Measurements from ENCODE around the gene PICK1.
"Not testable (repeated sequence)": the region's sequence is repeated elsewhere in the genome, so short reads cannot be mapped to it uniquely, and the experiment has no call there.

PICK1 gene

DNA sequence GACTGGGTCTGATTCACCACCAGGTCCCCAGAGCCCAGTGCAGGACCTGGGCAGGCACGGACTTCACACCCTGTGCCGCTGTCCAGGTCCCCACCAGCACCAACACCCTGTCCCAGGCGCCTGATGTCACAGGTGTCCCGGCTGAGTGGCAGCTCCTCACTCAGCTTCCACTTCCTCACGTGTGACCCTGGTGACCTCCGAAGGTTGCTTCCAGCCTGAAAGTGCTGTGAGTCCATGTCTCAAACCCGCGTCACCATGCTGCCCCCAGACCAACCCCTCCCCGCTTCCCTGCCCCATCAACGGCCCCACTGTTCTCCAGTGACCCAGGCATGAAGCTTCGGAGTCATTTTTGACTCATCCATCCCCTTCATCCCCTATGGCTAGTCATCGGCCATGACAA, 25.7 kb upstream of the PICK1 start:
- DNase-seq, result no peak

DNA sequence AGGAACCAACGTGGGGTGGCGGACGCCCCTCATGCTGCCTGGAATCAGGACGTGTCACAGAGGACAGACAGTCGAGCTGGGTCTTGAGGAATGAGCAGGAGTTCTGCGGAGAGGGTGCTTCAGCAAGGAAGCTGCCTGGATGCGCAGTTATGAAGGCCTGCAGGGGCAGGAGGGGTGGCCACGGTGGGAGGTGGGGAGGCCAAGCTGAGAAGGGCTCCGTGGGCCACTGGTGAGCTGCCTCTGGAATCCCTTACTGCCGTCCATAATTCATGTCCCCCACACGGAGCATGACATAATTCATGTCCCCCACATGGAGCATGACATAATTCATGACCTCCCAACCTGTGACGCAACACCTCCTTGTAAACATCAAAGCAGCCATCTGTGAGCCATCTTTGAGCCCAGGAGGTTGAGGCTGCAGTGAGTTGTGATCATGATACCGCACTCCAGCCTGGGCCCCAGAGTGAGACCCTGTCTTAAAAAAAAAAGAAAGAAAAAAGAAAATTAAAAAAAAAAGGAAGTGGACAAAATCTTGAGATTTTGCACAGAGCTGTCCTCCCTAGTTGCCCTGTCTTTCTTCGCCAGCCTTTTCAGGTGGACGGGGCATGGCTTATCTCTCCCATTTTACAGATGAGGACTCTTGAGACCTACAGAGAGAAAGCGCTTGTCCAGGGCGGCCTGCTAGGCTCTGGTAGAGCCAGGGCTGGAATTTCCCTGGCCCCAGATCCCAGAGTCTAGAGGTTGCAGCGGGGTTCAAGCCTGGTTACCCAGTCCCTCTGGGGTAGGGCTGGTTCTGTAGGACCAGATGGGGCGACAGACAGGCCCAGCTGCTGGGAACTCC, 24.3 kb upstream of the PICK1 start:
- no peak for DNase-seq

DNA sequence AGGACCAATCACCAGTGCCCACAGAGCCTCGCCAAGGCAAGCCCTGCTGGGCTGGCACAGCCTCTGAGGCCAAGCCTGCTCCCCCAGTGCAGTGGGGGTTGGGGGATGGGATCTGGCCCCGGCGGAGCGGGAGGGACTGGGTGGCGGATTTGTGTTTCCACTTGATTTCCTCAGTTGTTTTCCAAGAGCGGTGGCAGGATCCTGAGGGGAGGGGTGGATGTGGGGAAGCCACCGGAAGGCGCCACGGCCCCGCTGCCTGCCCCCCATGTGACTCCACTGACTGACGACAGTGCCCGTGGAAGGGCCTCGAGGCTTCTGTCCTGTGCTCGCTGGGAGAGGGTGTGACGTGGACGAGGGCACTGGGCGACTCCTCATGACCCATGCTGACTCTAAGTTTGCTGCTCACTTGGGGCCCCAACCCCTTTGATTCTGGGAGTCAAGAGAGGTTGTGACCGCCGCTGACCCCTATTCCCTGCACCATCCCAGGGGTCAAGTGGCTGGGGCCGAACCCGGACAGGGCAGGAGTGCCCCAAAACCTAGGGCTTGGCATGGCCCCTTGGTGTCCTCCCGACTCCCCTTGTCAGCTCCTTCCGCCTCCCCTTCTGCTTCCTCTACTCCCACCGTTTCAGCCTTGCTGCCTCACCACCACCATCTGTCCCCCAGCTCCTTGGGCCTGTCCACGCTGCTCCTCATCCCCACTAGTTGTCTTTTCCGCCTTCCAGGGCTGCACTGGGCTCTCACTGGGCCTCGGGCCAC, 23.5 kb upstream of the PICK1 start:
- no peak for DNase-seq

DNA sequence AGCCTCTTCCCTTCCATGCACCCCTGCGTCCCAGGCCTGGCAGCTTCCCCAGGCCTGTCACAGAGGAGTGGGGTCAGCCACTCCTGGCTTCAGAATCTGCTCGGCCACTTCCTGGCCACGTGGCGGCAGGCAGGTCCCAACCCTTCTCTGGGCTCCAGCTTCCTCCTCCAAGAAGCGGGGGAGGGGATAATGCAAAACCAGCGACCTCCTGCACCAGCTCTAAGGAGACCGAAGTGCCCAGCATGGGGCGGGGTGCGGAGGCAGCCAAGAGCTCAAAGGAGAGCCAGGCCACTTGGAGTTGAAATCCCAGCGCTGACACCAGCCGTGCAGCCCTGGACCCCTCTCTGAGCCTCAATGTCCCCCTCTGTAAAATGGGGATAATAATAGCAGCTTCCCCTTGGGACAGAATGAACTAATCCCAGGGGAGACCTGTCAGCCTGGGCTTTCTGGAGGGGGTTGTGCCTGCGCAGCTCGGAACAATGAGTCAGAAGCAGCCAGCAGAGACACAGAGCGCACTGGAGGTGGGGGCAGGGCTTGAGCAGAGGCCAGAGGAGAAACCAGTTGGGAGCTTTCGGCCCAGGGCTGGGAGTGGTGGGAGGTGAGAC, 22.8 kb upstream of the PICK1 start:
- DNase-seq, result no peak

DNA sequence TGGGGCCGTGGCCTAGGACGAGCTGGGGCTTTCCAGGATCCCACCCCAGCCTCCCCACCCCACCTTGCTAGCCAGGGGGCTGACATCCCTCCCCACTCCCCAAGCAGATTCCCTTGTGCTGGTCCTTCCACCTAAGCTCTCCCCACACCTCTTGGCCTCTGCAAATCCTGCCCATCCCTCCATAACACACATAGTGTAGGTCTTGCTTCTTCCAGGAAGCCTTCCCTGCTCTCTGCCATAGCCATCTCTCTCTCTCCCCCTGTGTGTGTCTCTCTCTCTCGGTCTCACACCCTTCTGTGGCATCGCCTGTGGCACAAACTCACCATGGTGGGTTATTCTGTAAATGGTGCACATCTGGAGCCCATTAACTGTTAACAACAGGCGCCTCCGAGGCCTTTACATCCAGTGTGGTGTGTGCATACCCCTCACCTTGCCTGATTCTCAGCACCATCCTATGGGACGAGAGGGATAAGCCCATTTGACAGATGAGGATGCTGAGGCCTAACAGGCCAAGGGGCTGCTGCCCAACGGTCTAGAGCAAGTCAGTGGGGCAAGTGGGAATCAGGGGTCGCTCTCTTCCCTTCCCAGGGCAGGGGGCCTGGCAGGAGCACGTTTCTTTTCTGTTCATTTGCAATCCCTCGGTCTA, 22.2 kb upstream of the PICK1 start:
- DNase-seq, result no peak

DNA sequence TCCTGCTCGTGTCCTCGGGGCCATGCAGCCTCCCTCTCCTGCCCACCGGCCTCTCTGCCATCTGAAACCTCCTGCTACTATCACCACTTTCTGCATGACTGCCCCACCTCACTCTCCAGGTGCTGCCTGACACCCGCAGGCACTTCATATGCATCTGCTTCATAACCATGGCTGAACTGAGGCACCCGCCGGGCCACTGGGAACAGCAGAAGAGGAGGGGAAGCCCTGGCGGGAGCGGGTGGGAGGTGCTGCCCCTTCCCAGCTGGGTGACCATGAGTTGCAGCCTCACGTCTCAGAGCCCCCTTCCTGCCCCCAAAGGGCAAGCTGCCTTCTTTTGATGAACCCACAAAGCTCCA, 21.7 kb upstream of the PICK1 start:
- DNase-seq, result no peak

DNA sequence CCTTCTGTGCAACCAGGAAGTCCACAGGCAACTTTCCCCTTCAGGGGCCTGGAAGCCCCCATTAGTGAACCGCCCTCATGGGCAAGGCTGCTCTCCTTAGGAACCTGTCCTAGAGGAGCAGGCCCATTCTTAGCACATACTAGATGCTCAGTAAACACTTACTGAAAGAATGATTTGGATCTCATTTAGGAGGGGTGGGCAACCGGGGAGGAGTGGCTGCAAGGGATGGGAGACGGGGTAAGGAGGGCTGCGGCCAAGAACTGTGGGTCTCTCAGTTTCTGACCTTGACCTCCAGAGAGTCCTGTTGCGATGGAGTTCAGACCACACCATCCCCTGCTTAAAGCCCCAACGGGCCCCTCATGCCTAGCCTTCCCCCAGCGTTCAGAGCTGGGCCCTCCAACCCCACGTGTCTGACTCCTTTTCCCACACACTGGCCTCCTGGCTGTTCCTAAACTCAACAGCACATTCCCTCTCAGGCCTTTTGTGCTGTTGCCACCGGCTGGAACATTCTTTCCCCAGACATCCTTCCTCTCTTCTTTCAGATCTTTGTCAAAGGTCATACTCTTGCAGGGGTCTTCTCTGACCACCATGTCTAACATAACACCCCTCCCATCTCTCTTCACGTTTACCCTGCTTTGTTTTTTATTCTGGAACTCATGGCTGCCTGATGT, 20.7 kb upstream of the PICK1 start:
- no peak for DNase-seq

DNA sequence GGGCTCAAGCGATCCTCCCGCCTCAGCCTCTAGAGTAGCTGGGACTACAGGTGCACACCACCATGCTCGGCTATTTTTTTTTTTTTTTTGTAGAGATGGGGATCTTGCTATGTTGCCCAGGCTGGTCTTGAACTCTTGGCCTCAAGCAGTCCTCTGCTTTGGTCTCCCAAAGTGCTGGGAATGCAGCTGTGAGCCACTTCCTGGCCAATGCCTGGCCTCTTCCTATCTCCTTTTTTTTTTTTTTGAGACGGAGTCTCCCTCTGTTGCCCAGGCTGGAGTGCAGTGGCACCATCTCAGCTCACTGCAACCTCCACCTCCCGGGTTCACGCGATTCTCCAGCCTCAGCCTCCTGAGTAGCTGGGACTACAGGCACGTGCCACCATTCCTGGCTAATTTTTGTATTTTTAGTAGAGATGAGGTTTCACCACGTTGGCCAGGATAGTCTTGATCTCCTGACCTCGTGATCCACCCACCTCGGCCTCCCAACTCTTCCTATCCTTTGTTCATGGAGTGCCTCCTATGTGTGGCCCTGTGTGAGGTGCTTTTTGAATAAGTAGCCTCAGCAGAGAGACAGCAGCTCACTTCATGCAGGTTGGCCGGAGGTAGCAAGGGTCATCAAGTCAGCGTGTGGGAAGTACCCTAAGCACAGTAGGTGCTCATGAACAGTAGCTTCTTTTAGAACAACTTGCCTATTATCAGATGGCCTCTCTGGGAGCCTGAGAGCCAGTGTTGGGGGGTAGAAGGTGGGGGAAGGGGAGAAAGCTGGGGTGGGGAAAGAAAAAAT, 19.6 kb upstream of the PICK1 start:
- not testable (repeated sequence) for DNase-seq

DNA sequence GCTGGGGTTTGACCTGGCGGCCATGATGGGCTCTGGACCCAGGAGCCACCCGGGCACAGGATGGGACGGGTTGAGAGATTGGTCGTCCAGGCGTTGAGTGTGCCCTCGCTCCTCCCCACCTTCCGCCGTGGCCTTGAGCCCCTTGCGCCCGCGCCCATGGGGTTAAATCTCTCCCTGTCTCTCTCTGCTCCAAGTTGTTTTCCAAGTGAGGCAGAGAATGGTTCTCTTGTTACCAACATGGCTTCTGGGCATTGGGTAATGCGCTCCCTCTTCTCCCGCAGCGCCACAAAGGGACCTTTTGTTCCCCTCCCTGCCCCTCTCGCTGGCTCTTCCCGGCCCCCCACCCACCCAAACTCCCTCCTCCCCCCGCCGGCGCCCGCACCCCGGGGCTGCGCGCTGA, 18.8 kb upstream of the PICK1 start:
- no peak for DNase-seq

DNA sequence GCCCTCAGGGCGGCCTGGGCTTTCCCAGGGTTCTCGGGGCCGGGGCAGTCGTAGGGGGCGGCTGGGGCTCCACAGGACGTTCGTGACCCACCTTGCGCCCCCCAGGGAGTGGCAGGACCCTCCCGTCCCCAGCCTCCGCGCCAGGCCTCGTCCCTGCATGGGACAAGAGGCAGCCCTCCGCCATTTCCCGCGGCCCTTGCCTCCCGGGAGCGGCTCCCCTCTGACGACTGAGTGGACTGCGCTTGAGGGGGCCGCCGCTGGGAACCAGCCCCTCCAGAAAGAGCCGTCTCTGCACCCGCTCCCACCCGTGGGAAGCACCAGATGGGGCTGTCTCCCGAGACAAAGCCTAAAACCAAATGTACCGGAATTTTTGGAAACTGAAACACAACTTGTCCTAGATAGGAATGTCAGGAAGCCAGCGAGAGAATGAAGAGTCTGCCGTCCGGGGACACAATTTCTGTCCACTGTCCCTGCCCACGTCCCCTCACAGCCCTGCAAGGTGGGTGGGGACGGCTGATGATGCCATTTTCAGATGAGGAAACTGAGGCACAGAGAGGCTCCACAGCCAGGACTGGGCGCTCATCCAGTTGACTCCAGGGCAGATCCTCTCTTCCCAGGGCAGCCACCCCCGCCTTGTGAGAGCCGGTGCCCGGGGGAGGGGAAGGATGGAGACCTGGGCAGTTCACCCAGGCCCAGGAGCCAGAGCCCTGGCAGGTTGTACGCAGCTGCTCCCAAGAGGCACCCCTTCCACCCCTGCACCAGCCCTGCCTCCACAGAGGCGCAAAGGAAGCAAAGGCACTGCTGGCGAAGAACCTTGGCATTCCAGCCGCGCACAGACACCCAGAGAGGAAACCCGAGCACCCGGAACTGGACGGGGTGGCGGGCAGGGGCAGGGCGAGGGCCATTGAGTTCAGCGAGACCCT, 18.1 kb upstream of the PICK1 start:
- DNase-seq, result no peak

DNA sequence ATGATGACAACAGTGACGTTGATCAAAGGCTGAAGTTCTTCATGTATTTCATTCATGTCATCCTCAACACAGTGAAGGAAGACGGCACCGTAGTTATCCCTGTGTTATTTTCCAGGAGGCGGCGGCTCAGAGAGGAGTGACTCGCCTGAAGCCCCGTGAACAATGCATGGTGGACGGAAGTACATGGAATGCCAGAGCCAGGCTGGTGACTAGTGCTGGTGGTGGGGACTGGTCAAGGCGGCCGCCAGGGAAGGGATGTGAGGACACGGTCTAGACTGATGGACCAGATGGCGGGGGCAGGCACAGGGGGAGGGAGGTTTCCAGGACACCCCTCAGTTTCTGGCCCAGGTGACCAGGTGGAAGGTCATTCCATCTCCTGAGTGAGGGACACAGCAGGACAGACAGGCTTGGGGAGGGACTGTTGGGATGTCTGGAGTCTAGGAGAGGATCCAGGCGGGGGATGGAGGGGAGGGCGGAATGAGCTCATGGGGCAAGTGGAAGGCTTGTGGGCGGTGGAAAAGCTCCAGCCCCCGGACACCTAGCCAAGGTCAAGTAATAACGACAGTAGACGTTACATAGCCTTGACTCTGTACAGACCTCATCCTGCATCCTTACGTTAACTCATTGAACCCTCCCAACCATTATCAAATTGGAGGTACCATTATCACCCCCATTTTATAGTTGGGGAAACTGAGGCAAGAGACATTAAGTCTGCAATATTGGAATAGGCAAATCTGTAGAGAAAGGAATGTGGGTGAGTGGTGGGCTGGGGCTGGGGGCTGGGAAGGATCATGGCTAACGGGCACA, 16.0 kb upstream of the PICK1 start:
- DNase-seq, result no peak

DNA sequence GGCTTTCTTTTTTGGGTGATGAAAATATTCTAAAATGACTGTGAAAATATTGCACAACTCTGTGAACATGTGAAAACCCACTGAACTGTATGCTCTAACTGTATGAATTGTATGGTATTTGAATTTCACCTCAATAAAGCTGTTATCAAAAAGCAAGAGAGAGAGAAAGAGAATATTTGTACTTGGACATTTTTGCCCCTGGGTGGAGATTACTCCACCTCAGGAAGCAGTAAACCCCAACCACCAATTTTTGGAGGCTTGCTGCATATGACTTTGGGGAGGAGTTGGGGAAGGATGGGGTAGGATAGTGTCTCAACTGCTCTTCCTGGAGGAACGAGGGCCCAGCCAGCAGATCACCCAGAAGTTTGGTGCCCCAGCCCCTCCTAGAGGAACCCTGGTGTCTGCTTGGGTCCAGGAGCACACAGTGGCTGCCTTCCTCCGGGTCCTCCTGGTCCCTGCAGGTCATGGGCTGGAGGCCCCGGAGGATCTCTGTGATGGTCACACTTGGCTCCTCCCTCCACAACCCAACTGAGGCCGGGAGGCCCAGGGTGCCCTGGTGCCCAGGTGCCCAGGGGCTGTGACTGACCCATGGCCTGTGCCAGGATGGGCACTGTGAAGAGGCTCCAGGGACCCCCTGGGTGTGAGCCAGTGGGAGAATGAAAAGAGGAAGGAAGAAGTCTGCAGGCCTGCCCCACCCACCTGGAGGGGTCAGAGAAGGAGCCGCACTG, 15.3 kb upstream of the PICK1 start:
- DNase-seq, result no peak

DNA sequence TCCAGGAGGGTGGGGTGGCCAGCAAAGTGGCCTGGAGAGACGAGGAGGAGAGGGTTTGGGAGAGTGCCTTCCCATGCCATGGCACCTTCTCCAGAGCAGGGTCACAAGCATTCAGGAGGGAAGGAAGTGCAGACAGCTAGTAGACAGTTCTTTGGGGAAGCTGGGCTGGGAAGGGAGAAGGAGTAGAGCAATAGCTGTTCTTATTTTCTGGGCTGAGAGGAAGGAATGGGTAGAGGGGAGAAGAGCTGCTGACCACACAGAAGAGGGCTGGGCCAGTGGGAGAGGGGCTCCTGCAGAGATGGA, 14.8 kb upstream of the PICK1 start:
- no peak for DNase-seq

DNA sequence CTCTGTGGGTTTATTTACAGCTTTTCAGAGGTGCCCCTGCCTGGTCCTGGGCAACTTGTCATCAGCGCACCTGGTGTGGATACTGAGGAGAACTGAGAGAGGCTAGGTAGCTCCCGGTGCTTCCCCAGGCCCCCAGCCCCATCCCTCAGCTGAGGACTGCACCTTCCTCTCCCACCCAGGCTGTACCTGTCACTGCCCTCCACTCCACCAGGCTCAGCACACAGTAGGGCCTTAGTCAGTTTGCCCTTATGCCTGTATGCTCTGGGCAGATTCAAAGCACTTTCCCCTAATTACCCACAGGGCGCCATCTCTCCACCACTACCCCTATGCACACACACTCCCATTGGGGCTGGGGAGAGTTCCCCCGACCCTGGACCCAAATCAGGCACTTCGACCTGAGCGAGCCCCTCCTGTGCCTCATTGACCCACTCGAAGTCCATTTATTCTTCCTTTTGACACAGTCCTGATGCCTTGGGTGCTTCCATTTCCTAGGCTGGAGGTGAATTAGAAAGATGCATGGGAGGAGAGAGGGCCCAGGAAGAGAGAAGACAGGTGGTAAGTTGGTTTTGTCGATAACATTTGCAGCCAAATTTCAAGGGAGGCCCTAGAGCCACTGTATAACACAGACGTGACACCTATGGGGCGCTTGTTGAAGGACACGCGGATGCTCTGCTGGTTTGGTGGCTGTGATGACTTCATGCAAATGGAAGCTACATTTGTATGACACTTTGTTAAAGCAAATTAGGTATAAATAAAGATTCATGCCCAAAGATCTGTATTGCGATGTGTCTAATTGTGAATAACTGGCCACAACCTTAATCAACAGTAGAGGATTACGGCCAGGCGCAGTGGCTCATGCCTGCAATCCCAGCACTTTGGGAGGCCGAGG, 13.8 kb upstream of the PICK1 start:
- DNase-seq, result no peak

DNA sequence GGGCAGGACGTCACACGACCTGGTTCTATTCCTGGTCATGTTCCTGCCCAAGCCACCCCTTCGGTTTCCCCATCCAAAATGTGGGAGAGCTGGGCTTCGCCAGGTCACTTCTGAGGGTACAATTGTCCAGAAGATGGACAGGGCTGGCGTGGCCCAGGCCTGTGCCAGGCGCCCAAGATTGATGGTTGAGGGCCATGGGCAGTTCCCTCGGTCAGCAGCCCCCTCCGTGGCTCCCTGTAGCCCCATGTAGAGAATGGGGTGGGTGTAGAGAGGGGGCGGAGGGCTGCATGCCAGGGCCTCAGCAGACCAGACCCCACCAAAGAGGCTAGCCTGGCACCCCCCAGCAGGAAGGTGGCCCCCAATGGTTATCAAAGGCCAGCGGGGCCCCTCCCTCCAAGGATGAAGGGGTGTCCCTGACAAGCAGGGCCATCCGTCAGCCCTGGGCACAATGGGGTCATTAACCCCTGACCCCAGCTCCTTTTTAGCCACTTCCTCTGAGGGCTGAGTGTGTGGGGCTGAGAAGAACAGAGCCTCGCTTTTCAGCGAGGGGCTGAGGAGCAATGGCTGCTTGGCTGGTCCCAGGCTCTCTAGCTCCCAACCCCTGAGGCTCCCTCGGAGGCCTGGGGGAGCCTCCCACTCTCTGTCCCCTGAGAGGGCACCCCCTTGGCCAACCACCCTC, 11.0 kb upstream of the PICK1 start:
- no peak for DNase-seq

DNA sequence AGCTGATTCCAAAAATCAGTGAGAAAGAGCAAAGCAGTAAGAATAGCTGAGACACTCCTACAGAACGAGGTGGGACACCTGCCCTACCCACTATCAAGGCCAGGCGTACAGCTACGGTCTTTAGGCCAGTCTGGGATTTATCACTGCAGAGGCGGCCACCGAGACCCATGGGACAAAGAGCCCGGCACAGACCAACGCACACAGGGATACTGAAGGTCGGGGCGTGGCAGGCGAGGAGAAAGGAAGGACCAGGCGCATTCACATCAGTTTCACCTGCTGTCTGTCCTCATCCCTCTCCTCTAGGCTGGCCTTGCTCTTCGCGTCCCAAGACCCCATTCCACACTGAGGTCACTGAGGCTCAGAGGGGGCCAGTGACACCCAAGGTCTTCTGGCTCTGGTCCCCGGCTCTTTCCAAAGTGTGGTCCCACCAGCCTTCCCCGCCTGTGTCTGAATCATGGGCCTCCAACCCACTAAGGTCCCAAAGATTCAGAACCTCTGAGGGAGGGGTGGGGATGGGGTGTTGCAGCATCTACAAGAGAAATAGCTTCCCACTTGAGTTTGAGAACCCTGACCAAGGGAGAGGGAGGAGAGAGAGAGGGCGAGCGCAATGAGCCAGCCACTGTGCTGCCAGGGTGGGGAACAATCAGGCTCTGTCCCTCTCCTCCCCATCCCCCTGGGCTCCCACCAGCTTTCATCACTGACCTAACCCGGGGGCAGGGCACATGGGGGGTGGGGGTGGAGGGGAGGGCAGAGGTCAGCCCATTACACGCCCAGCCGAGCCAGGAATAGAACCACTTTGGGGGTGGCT, 7.2 kb upstream of the PICK1 start:
- no peak for DNase-seq

DNA sequence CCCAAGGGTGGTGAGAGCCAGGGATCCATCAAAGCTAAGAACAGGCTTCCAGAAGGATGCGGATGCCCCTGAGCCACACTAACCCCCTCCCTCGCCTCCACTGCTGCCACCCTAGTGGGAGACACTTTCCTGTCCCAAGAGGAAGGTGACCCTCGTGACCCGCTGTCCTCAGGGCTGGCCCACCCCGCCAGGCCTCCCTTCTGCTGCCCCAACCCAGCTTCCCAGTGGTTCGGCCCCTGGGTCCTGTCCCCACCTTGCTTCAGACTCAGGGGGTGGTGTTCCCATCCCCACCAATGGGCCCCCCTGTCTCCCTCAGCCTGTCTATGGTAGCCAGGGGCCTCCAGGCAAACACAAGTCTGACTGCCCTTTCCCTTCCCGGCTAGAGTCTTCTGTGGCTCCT, 6.5 kb upstream of the PICK1 start:
- no peak for DNase-seq
